HEK293 (cell line): ENCODE results near the gene BRWD1.
A peak's percentile ranks its signal among the peaks of the same experiment; 100 is the strongest.

ENCODE experiments used
- CTCF ChIA-PET: fragments of 350-600 bp; formaldehyde crosslinking; extraction: SDS; loops from one replicate; lab custom pipeline; 2021; ENCODE audit warnings: antibody characterized with exemption; lab: Yijun Ruan, JAX
- POLR2A ChIA-PET: fragments of 300-600 bp; formaldehyde crosslinking; extraction: SDS; loops from one replicate; lab custom pipeline; 2020; ENCODE audit warnings: antibody characterized with exemption, inconsistent platforms; lab: Yijun Ruan, JAX
- H3K27ac ChIP-seq: fragments of 200-500 bp; sonication (Bioruptor generic); 2 replicates; pipeline ENCODE4 v1.5.1; 2014; ENCODE audit warnings: low read depth, low read length, control low read depth, inconsistent platforms; ENCODE audit errors: extremely low read depth
- H3K36me3 ChIP-seq, 2 experiments: fragments of 200-500 bp in 1 of 2; sonication (Bioruptor generic) in 1 of 2; 1 replicate in 1 of 2; 2 replicates in 1 of 2; pipeline ENCODE4 v1.5.1; 2014 to 2017; ENCODE audit warnings: inconsistent platforms in 2 of 2, low read length in 2 of 2; ENCODE audit not compliant: control insufficient read depth in 2 of 2, insufficient read depth in 1 of 2
- H3K4me1 ChIP-seq: fragments of 200-500 bp; sonication (Bioruptor generic); 2 replicates; pipeline ENCODE4 v1.5.1; 2014; ENCODE audit warnings: mild to moderate bottlenecking, low read length, inconsistent platforms; ENCODE audit not compliant: control insufficient read depth, insufficient read depth
- H3K4me3 ChIP-seq: 2 replicates; pipeline ENCODE4 v1.5.1; 2011; ENCODE audit warnings: low read depth, mild to moderate bottlenecking, control low read depth, low read length, moderate library complexity
- H3K9me3 ChIP-seq: fragments of 200-500 bp; sonication (Bioruptor generic); 2 replicates; pipeline ENCODE4 v1.5.1; 2014; ENCODE audit warnings: low read depth, low read length, inconsistent platforms; ENCODE audit not compliant: control insufficient read depth, insufficient read depth
- GLI2 ChIP-seq: fragments of 450-650 bp; formaldehyde crosslinking; IDR thresholded peaks from 2 replicates; pipeline ENCODE4; 2017; ENCODE audit warnings: missing biosample characterization, missing genetic modification characterization, low read depth, borderline replicate concordance
- GLI4 ChIP-seq: fragments of 450-650 bp; formaldehyde crosslinking; IDR thresholded peaks from 2 replicates; pipeline ENCODE4 v1.5.1; 2016; ENCODE audit warnings: missing biosample characterization, missing genetic modification characterization
- HOXC10 ChIP-seq: sonication (generic); formaldehyde crosslinking; IDR thresholded peaks from 2 replicates; pipeline ENCODE4 v1.8.1; 2023; ENCODE audit warnings: mild to moderate bottlenecking, missing genetic modification reagents
- REST ChIP-seq: fragments of 450-650 bp; formaldehyde crosslinking; IDR thresholded peaks from 2 replicates; pipeline ENCODE4 v1.5.1; 2016; ENCODE audit warnings: missing biosample characterization, missing genetic modification characterization
- SETDB1 ChIP-seq: IDR thresholded peaks from one replicate; pipeline ENCODE4 v1.6.1; 2017; ENCODE audit warnings: mild to moderate bottlenecking, low read length, moderate library complexity, mixed read lengths; ENCODE audit not compliant: insufficient read length
- ZBTB17 ChIP-seq: fragments of 450-650 bp; formaldehyde crosslinking; IDR thresholded peaks from 2 replicates; pipeline ENCODE4 v1.5.1; 2016; ENCODE audit warnings: missing biosample characterization, missing genetic modification characterization
- ZBTB44 ChIP-seq: fragments of 450-650 bp; IDR thresholded peaks from 2 replicates; pipeline ENCODE4 v1.5.1; 2018; ENCODE audit warnings: missing biosample characterization, mild to moderate bottlenecking, missing genetic modification characterization
- ZNF221 ChIP-seq: fragments of 450-650 bp; formaldehyde crosslinking; IDR thresholded peaks from 2 replicates; pipeline ENCODE4 v1.5.1; 2017; ENCODE audit warnings: missing biosample characterization, missing genetic modification characterization, borderline replicate concordance
- ZNF24 ChIP-seq: fragments of 450-650 bp; formaldehyde crosslinking; IDR thresholded peaks from 2 replicates; pipeline ENCODE4 v1.5.1; 2016; ENCODE audit warnings: missing biosample characterization, missing genetic modification characterization
- ZNF398 ChIP-seq: fragments of 450-650 bp; formaldehyde crosslinking; IDR thresholded peaks from 2 replicates; pipeline ENCODE4 v1.5.1; 2017; ENCODE audit warnings: missing biosample characterization, missing genetic modification characterization
- ZNF677 ChIP-seq: fragments of 450-650 bp; IDR thresholded peaks from 2 replicates; pipeline ENCODE4 v1.5.0; 2018; ENCODE audit warnings: missing biosample characterization, mild to moderate bottlenecking, missing genetic modification characterization, moderate library complexity
- ZNF843 ChIP-seq: fragments of 450-650 bp; formaldehyde crosslinking; IDR thresholded peaks from 2 replicates; pipeline ENCODE4 v1.5.1; 2016; ENCODE audit warnings: missing biosample characterization, missing genetic modification characterization
- ZXDB ChIP-seq: fragments of 450-650 bp; formaldehyde crosslinking; IDR thresholded peaks from 2 replicates; pipeline ENCODE4 v1.5.1; 2016; ENCODE audit warnings: missing biosample characterization, missing genetic modification characterization

The BRWD1 gene

GRCh38 chr21:39362733-39363132 lies 49.3 kb upstream of the BRWD1 start:
- no peak overlapping the region for H3K27ac ChIP-seq
- CTCF ChIA-PET: interaction anchor here (0.6 kb wide), 1 partner anchor 1000 kb away, joined by 4 read pairs; no protein-coding TSS in a partner anchor

GRCh38 chr21:39359382-39359781 lies 46.0 kb upstream of the BRWD1 start:
- POLR2A ChIA-PET: interaction anchor here (2.1 kb wide), 1 partner anchor 10 kb away, joined by 5 read pairs; no protein-coding TSS in a partner anchor

More at GRCh38 chr21:39362733-39363132, 49.3 kb upstream of the BRWD1 start:
- TF ChIP-seq GLI2 (tag by site-specific recombination) (no peak), ZNF398 (no peak), ZNF843 (tag by site-specific recombination) (no peak), ZNF221 (tag by site-specific recombination) (no peak), ZBTB44 (tag by site-specific recombination) (no peak)
- Histone ChIP-seq H3K9me3 (no peaks in the 10 kb centered on the region), H3K4me3 (no peak overlapping the region), H3K4me1 (no peaks in the 10 kb centered on the region), H3K36me3 (no peaks in the 10 kb centered on the region)
- POLR2A ChIA-PET: interaction anchor here (1.0 to 2.6 kb wide), 2 partner anchors 14 to 17 kb away, joined by 3 to 13 read pairs; partner anchors contain the start of gene HMGN1

GRCh38 chr21:39353295-39353694 lies 39.9 kb upstream of the BRWD1 start:
- TF ChIP-seq REST (tag by site-specific recombination) (no peak), SETDB1 (peak; percentile 68)
- ChIA-PET CTCF (interaction anchor here (0.6 kb wide), 1 partner anchor 88 kb away, joined by 4 read pairs; no protein-coding TSS in a partner anchor), POLR2A (no interaction called here)
- H3K36me3 ChIP-seq: no peaks in the 10 kb centered on the region
- 0 out of 2 replicates have a peak, but pooled peaks cover 3% of the 10 kb centered on the region for H3K4me1 ChIP-seq
- no peak overlapping the region for H3K4me3 ChIP-seq
- peaks cover 2% of the 10 kb centered on the region; the same call in 1 of the 2 replicates for H3K9me3 ChIP-seq
- no peak overlapping the region for H3K27ac ChIP-seq

More at GRCh38 chr21:39359382-39359781, 46.0 kb upstream of the BRWD1 start:
- CTCF ChIA-PET: no interaction called here
- Histone ChIP-seq H3K27ac (no peak overlapping the region), H3K9me3 (no peaks in the 10 kb centered on the region), H3K4me1 (no peaks in the 10 kb centered on the region), H3K36me3 (no peaks in the 10 kb centered on the region), H3K4me3 (no peak overlapping the region)
- TF ChIP-seq ZNF24 (no peak), ZBTB17 (tag by site-specific recombination) (no peak), ZNF677 (tag by site-specific recombination) (no peak), ZXDB (tag by site-specific recombination) (no peak), GLI4 (tag by site-specific recombination) (no peak), HOXC10 (CRISPR knock-in tag) (no peak)
